T-cell (primary cell): ENCODE results near the gene GTSE1. TPM values are rescaled to one million over a fixed set of nuclear protein-coding genes. Genes with fewer than 3 reads are reported as not detected.

Experiments
- ATAC-seq, 4 experiments: fragments of 200-7000 bp in 3 of 4; fragments of 150-1000 bp in 1 of 4; cut with Tn5 transposase; replicated peaks in 1 of 4; 1 replicate in 3 of 4; 2 replicates in 1 of 4; pipeline ENCODE4 v1.10.0; 2021; ENCODE audit warnings: moderate library complexity in 3 of 4, mild to moderate bottlenecking in 2 of 4, moderate number of reproducible peaks in 1 of 4
- CTCF ChIA-PET, 2 donors: fragments of 300-600 bp; sonication (Branson Sonifier 250); formaldehyde crosslinking; loops; one replicate each; lab custom pipeline; 2022; ENCODE audit warnings: antibody characterized with exemption in 2 of 2; lab: Charles Lee
- POLR2A ChIA-PET, 2 donors: fragments of 300-600 bp; sonication (Branson Sonifier 250); formaldehyde crosslinking; loops; one replicate each; lab custom pipeline; 2022; ENCODE audit warnings: antibody characterized with exemption in 2 of 2; lab: Charles Lee
- DNase-seq, 35 experiments: peaks; one replicate each; pipeline versions ENCODE4 v3.0.0 to v3.0.0-alpha.2; 2013 to 2023
- H3K27ac ChIP-seq: one replicate; pipeline ENCODE4 v1.5.1; 2013; ENCODE audit warnings: low read length
- H3K27me3 ChIP-seq, 2 experiments: replicated peaks in 1 of 2; 1 replicate in 1 of 2; 2 replicates in 1 of 2; pipeline versions ENCODE4 v1.6.1 to v1.7.0; 2013; ENCODE audit warnings: low read length in 1 of 2, mixed read lengths in 1 of 2; ENCODE audit not compliant: control insufficient read depth in 2 of 2, insufficient read depth in 2 of 2; ENCODE audit errors: extremely low read depth in 1 of 2
- H3K36me3 ChIP-seq, 2 donors: 1 replicate in 1 of 2; 2 replicates in 1 of 2; pipeline versions ENCODE4 v1.6.1 to v1.7.0; 2013; ENCODE audit warnings: low read length in 1 of 2; ENCODE audit not compliant: control insufficient read depth in 2 of 2, insufficient read depth in 1 of 2; ENCODE audit errors: extremely low read depth in 1 of 2
- H3K4me1 ChIP-seq, 2 experiments: 1 replicate in 1 of 2; 2 replicates in 1 of 2; pipeline versions ENCODE4 v1.6.1 to v1.7.0; 2013; ENCODE audit warnings: low read length in 2 of 2, mixed read lengths in 1 of 2; ENCODE audit not compliant: insufficient read depth in 2 of 2, control insufficient read depth in 1 of 2; ENCODE audit errors: extremely low read depth in 1 of 2
- H3K4me3 ChIP-seq, 2 donors: 1 replicate in 1 of 2; 2 replicates in 1 of 2; pipeline versions ENCODE4 v1.5.1 to v1.7.0; 2013; ENCODE audit warnings: mild to moderate bottlenecking in 2 of 2, low read length in 1 of 2, moderate library complexity in 1 of 2; ENCODE audit not compliant: control insufficient read depth in 1 of 2; ENCODE audit errors: extremely low read depth in 1 of 2
- H3K9me3 ChIP-seq: 2 replicates; pipeline ENCODE4 v1.7.0; 2013
- H3K27ac Mint-ChIP-seq, 2 donors: one replicate each; pipeline ENCODE4 v1.8.0; 2020 to 2021; ENCODE audit warnings: mild to moderate bottlenecking in 2 of 2, mixed read lengths in 2 of 2
- H3K27me3 Mint-ChIP-seq, 2 donors: one replicate each; pipeline ENCODE4 v1.8.0; 2021 to 2022; ENCODE audit warnings: mixed read lengths in 2 of 2
- H3K36me3 Mint-ChIP-seq: one replicate; pipeline ENCODE4 v1.8.0; 2021; ENCODE audit warnings: mixed read lengths
- H3K4me1 Mint-ChIP-seq, 3 donors: one replicate each; pipeline ENCODE4 v1.8.0; 2020 to 2022; ENCODE audit warnings: mixed read lengths in 3 of 3, mild to moderate bottlenecking in 1 of 3
- H3K4me3 Mint-ChIP-seq, 3 donors: one replicate each; pipeline ENCODE4 v1.8.0; 2020 to 2022; ENCODE audit warnings: mild to moderate bottlenecking in 3 of 3, mixed read lengths in 3 of 3, moderate library complexity in 3 of 3
- H3K9me3 Mint-ChIP-seq, 3 donors: one replicate each; pipeline ENCODE4 v1.8.0; 2020 to 2022; ENCODE audit warnings: mixed read lengths in 3 of 3
- WGBS: methylation state at CpG from one replicate; pipeline ENCODE4 v1.1.5; 2013; ENCODE audit warnings: missing lambda C conversion rate; ENCODE audit not compliant: insufficient coverage; 5-methylcytosine and 5-hydroxymethylcytosine counted together
- total RNA-seq, 35 experiments: library from RNA in 6 of 35; stranded (reverse) in 6 of 35; fragments of 120-200 nt in 1 of 35; gene quantifications; one replicate each; pipeline versions ENCODE4 v1.2.1 to v1.2.4 and lab custom pipeline; 2013 to 2026

Gene GTSE1
- total RNA-seq, 5 donors from 2014 or later (not counting 1 experiment from before 2014, with no cell fraction given): 0.44 to 1.3 (median 0.61) TPM

DNA sequence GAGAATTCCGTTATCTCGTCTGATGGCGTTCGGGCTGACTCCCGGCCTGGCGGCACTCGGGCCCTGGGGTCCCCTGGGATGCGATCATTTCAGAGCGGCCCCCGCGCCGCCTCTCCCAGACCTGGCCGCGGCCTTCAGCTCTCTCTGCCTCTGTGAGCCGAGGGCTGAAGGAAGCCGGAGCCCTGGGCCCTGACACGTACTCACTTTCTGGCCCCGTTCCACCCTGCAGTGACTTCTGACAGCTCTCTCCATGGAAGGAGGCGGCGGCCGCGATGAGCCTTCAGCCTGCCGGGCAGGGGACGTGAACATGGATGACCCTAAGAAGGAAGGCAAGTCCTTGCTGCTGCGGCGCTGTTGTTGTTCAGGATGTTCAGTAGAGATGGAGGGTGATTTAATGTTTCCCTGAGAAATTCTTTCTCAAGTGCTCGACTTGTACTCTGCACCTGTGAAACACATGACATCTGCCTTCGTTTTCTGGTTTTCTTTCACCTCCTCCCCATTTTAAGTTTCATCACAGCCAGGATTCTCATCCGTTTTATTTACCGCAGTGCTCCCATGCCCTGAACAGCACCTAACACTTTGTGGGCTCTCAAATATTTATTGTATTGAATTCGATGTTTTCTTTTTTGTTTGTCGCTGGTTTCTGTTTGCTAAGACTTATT is 612 bp downstream of the GTSE1 start:
- Histone ChIP-seq H3K27ac (no peak overlapping the region), H3K4me1 (peaks cover 2 to 38% of the 10 kb centered on the region in 2 experiments), H3K36me3 (peaks cover 0 to 3% of the 10 kb centered on the region in 2 donors), H3K27me3 (peaks cover 0 to 5% of the 10 kb centered on the region in 2 experiments), H3K9me3 (no peaks in the 10 kb centered on the region), H3K4me3 (peak overlapping the region; percentile 61 to 68)
- Mint-ChIP-seq H3K27me3 (peaks cover 0 to 9% of the 10 kb centered on the region in 2 donors), H3K4me1 (peaks cover 26 to 29% (median 28%) of the 10 kb centered on the region in 3 donors), H3K4me3 (peak overlapping the region; percentile 70 to 95 (median 74)), H3K36me3 (peaks cover 4% of the 10 kb centered on the region), H3K9me3 (no peaks in the 10 kb centered on the region), H3K27ac (peak overlapping the region in 1 of 2 donors; percentile 43)
- WGBS: under 1% methylated on average over 25 of the region's 32 CpGs
- ATAC-seq: peak in 1 of 4 experiments; percentile 4
- POLR2A ChIA-PET: no interaction called here
- peak in 1 of 35 experiments; percentile 16 for DNase-seq
- CTCF ChIA-PET: interaction anchor here in 1 of 2 donors (1.1 kb wide), 1 partner anchor 45 kb away, joined by 3 read pairs; no protein-coding TSS in a partner anchor

- ChIA-PET CTCF (no interaction called here), POLR2A (interaction anchor here in 1 of 2 donors (0.5 kb wide), 1 partner anchor 464 kb away, joined by 5 read pairs; no protein-coding TSS in a partner anchor)
- H3K27me3 ChIP-seq: peaks cover 0 to 5% of the 10 kb centered on the region in 2 experiments
- no peaks in the 10 kb centered on the region for H3K36me3 ChIP-seq
- no peak for DNase-seq
- H3K27ac ChIP-seq: no peak overlapping the region
- Mint-ChIP-seq H3K27me3 (peaks cover 0 to 9% of the 10 kb centered on the region in 2 donors), H3K27ac (no peak overlapping the region), H3K9me3 (no peaks in the 10 kb centered on the region), H3K4me3 (peak overlapping the region in 1 of 3 donors; percentile 29), H3K36me3 (no peaks in the 10 kb centered on the region), H3K4me1 (peaks cover 21 to 28% (median 22%) of the 10 kb centered on the region in 3 donors)
- H3K4me3 ChIP-seq: no peak overlapping the region
- no peak for ATAC-seq
- 95% methylated on average over 13 of the region's 13 CpGs for WGBS
- peaks cover 2 to 22% of the 10 kb centered on the region in 2 experiments for H3K4me1 ChIP-seq
- H3K9me3 ChIP-seq: no peaks in the 10 kb centered on the region
Measured at GRCh38 chr22:46299101-46299500, 2.4 kb downstream of the GTSE1 start.

DNA sequence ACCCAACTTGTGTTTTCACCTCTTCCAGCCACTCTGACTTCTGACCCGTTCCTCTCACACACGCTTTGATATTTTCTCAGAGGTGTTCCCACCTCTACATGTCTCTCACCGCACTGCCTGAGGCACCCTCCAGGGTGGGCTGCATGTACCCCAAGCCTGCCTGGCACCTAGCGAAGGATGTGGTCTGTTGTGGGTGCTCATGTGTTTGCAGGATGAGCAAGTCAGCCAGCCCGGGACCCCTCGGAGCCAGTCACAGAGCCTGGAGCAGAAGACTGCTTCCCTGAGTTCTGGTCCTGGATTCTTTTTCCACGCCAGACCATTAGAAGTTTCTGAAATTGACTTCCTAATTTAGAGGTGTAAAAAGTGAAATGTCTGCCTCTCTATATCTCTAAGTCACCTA is 3.8 kb downstream of the GTSE1 start:
- CTCF ChIA-PET: interaction anchor here in 1 of 2 donors (0.6 kb wide), 1 partner anchor 14 kb away, joined by 3 read pairs; no protein-coding TSS in a partner anchor
- POLR2A ChIA-PET: no interaction called here
- H3K36me3 ChIP-seq: no peaks in the 10 kb centered on the region
- DNase-seq (no peak), ATAC-seq (no peak)
- no peaks in the 10 kb centered on the region for H3K9me3 Mint-ChIP-seq
- peaks cover 2 to 18% of the 10 kb centered on the region in 2 experiments for H3K4me1 ChIP-seq
- H3K27me3 ChIP-seq: peaks cover 0 to 5% of the 10 kb centered on the region in 2 experiments
- peaks cover 0 to 9% of the 10 kb centered on the region in 2 donors for H3K27me3 Mint-ChIP-seq
- no peaks in the 10 kb centered on the region for H3K9me3 ChIP-seq
- WGBS: 100% methylated on average over 4 of the region's 7 CpGs
- no peak overlapping the region for H3K27ac ChIP-seq
- H3K27ac Mint-ChIP-seq: no peak overlapping the region
- peaks cover 16 to 21% (median 17%) of the 10 kb centered on the region in 3 donors for H3K4me1 Mint-ChIP-seq
- no peak overlapping the region for H3K4me3 Mint-ChIP-seq
- H3K36me3 Mint-ChIP-seq: no peaks in the 10 kb centered on the region
- H3K4me3 ChIP-seq: no peak overlapping the region

DNA sequence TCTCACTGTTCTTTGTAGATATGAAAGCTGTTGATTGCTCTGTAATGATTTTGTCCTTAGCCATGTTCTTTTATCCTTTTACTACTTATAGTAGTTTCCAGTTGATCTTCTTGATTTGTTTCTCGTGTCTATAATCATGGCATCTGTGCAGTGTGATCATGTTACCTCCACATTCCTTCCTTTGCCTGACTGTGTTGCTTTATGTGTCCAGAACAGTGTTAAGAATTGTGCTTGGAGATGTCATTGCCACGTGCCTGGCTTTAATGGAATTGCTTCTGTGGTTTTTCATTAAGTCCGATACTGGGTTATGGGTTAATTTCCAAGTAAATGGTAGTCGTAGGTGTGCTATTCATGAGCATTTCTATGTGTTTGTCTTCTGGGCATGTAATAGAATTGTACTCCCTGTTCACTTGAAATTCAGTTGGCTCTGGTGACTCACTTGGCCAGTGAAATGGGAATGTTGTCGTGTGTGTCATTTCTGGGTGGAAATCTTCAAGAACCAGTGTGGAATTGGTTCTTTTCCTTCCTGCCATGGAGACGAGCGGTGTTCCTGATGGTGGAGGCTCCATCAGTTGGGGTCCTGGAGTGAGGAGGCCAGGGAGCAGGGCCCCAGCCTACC is 6.8 kb downstream of the GTSE1 start:
- ATAC-seq (no peak), DNase-seq (no peak)
- Mint-ChIP-seq H3K27ac (no peak overlapping the region), H3K4me1 (peaks cover 0 to 3% (median 0%) of the 10 kb centered on the region in 3 donors), H3K4me3 (no peak overlapping the region), H3K36me3 (no peaks in the 10 kb centered on the region), H3K9me3 (no peaks in the 10 kb centered on the region), H3K27me3 (peaks cover 0 to 9% of the 10 kb centered on the region in 2 donors)
- ChIA-PET CTCF (interaction anchor here in 1 of 2 donors (0.6 kb wide), 1 partner anchor 164 kb away, joined by 5 read pairs; no protein-coding TSS in a partner anchor), POLR2A (no interaction called here)
- Histone ChIP-seq H3K9me3 (no peaks in the 10 kb centered on the region), H3K4me1 (no peaks in the 10 kb centered on the region), H3K36me3 (no peaks in the 10 kb centered on the region), H3K27ac (no peak overlapping the region), H3K4me3 (no peak overlapping the region), H3K27me3 (no peaks in the 10 kb centered on the region)
- 96% methylated on average over 4 of the region's 7 CpGs for WGBS

DNA sequence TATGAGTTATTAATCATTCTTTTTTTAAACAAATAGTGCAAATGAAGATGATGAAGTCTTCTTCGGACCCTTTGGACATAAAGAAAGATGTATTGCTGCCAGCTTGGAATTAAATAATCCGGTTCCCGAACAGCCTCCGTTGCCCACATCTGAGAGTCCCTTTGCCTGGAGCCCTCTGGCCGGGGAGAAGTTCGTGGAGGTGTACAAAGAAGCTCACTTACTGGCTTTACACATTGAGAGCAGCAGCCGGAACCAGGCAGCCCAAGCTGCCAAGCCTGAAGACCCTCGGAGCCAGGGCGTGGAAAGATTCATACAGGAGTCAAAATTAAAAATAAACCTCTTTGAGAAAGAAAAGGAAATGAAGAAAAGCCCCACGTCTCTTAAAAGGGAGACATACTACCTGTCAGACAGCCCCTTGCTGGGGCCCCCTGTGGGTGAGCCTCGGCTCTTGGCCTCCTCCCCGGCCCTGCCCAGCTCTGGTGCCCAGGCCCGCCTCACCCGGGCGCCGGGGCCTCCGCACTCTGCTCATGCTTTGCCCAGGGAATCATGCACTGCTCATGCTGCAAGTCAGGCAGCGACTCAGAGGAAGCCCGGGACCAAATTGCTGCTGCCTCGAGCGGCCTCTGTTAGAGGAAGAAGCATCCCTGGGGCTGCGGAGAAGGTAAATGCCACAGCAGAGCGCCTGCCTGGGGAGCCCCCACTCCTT is 11.8 kb downstream of the GTSE1 start:
- Mint-ChIP-seq H3K9me3 (no peaks in the 10 kb centered on the region), H3K27me3 (no peaks in the 10 kb centered on the region), H3K4me1 (no peaks in the 10 kb centered on the region), H3K36me3 (no peaks in the 10 kb centered on the region), H3K27ac (no peak overlapping the region), H3K4me3 (no peak overlapping the region)
- H3K4me3 ChIP-seq: no peak overlapping the region
- no peaks in the 10 kb centered on the region for H3K27me3 ChIP-seq
- H3K9me3 ChIP-seq: no peaks in the 10 kb centered on the region
- ChIA-PET CTCF (no interaction called here), POLR2A (no interaction called here)
- H3K36me3 ChIP-seq: no peaks in the 10 kb centered on the region
- H3K27ac ChIP-seq: no peak overlapping the region
- ATAC-seq: no peak
- no peaks in the 10 kb centered on the region for H3K4me1 ChIP-seq
- no peak for DNase-seq
- 98% methylated on average over 12 of the region's 23 CpGs for WGBS

DNA sequence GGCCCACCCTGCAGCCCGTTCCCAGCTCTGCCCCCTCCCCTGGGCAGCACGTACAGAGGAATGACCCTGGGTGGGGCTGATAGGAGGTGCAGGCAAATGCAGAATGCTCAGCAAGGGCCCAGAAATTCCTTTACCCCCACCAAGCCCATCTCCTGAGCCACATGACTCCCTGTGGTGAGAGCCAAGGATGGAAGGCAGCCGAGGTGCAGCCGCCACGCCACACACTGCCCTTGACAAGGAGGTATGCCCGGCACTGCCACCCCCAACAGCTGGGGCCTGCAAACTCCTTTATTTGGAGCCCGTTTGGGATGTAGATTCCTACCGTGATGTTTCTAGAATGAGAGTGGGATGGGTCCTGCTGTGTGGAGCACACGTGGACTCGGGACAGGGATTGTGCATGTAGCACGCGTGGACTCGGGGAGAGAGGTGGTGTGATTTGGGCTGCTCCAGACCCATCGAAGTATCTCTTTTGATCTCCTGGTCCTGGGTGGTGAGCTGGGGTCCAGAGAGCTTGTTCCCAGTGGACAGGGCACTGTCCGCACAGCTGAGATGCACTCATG is 12.9 kb downstream of the GTSE1 start:
- no peak overlapping the region for H3K27ac ChIP-seq
- no peaks in the 10 kb centered on the region for H3K27me3 ChIP-seq
- no peak for ATAC-seq
- H3K4me1 ChIP-seq: peaks cover 0 to 3% of the 10 kb centered on the region in 2 experiments
- Mint-ChIP-seq H3K36me3 (no peaks in the 10 kb centered on the region), H3K27ac (no peak overlapping the region), H3K9me3 (no peaks in the 10 kb centered on the region), H3K27me3 (no peaks in the 10 kb centered on the region), H3K4me3 (no peak overlapping the region), H3K4me1 (no peaks in the 10 kb centered on the region)
- POLR2A ChIA-PET: no interaction called here
- WGBS: 97% methylated on average over 12 of the region's 15 CpGs
- DNase-seq: no peak
- H3K36me3 ChIP-seq: no peaks in the 10 kb centered on the region
- no peaks in the 10 kb centered on the region for H3K9me3 ChIP-seq
- CTCF ChIA-PET: no interaction called here
- H3K4me3 ChIP-seq: no peak overlapping the region
